Nucleus accumbens (tissue), 56 donors: Measurements from ENCODE around the gene ASPSCR1.

Experiments
- DNase-seq, 56 donors: peaks; one replicate each; lab custom pipeline; 2025; lab: John Stamatoyannopoulos, UW

Gene ASPSCR1

GRCh38 chr17:81958633-81959342 lies 18.6 kb upstream of the ASPSCR1 start:
- no peak for DNase-seq

- DNase-seq: peak in 34 of 56 donors; percentile 3 to 84 (median 34)
Observed at GRCh38 chr17:81959362-81960129, 17.9 kb upstream of the ASPSCR1 start.

GRCh38 chr17:81960130-81960958 lies 17.1 kb upstream of the ASPSCR1 start:
- DNase-seq: peak in 1 of 56 donors; percentile 60

GRCh38 chr17:81961087-81961511 lies 16.3 kb upstream of the ASPSCR1 start, which contains the start of gene NOTUM:
Gene NOTUM, minus strand, starts transcription at chr17:81961187. Its CDS starts 278 bp downstream, at chr17:81960909.
- peak in 1 of 56 donors; percentile 11 for DNase-seq

GRCh38 chr17:81961521-81962498 lies 15.6 kb upstream of the ASPSCR1 start:
- DNase-seq: no peak

GRCh38 chr17:81962499-81963441 lies 14.7 kb upstream of the ASPSCR1 start:
- DNase-seq: no peak

- DNase-seq: no peak
Observed at GRCh38 chr17:81964081-81964849, 13.2 kb upstream of the ASPSCR1 start.

GRCh38 chr17:81966343-81967243 lies 10.8 kb upstream of the ASPSCR1 start:
- peak in 25 of 56 donors; percentile 7 to 61 (median 18) for DNase-seq

GRCh38 chr17:81967244-81967532 lies 10.2 kb upstream of the ASPSCR1 start:
- DNase-seq: no peak

GRCh38 chr17:81967533-81968395 lies 9.7 kb upstream of the ASPSCR1 start:
- peak; percentile 51 to 94 (median 84) for DNase-seq

GRCh38 chr17:81968396-81968745 lies 9.1 kb upstream of the ASPSCR1 start:
- no peak for DNase-seq

- no peak for DNase-seq
Observed at GRCh38 chr17:81968850-81969812, 8.3 kb upstream of the ASPSCR1 start.

GRCh38 chr17:81973432-81973831 lies 4.0 kb upstream of the ASPSCR1 start:
- no peak for DNase-seq

- peak in 2 of 56 donors; percentile 2 to 49 for DNase-seq
Observed at GRCh38 chr17:81976332-81977210, 858 bp upstream of the ASPSCR1 start.
